Parietal lobe (tissue), 1 donor: ENCODE measurements around the gene FGFR3. TPM values are rescaled to one million over a fixed set of nuclear protein-coding genes. Genes with fewer than 3 reads are reported as not detected.

Experiments used
- total RNA-seq: library from RNA; depleted of rRNA; stranded (reverse); fragments of >200 nt; gene quantifications from one replicate; pipeline ENCODE4 v1.2.3, GENCODE V29; 2014

The FGFR3 gene
- total RNA-seq = 13.8 TPM

DNA sequence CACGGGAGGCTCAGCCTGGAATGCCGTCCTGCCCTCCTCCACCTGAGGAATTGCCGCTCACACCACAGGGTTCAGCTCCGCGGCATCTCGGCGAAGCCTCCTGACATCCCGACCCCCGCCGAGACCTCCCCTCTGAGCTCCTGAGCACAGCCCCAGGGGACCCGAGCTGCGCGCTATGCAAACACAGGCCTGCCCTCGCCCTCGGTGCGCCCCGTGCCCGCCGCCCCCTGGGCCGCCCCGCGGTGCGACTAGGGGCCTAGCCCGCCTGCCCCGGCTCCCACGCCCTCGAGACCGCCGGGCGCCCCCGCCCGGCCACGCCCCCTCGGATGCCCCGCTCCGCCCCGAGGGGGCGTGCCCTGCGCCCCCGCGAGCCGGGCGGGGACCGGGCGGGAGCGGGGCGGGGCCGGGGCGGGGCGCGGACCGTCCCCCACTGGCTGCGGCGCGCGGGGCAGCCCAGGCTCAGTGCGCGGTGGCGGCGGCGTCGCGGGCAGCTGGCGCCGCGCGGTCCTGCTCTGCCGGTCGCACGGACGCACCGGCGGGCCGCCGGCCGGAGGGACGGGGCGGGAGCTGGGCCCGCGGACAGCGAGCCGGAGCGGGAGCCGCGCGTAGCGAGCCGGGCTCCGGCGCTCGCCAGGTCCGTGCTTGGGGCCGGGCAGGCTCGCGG lies at the start of gene FGFR3:
FGFR3 (plus strand) TSS at position 462 of the 664 bp plus-strand sequence. CDS start 642 bp downstream, outside the sequence.

DNA sequence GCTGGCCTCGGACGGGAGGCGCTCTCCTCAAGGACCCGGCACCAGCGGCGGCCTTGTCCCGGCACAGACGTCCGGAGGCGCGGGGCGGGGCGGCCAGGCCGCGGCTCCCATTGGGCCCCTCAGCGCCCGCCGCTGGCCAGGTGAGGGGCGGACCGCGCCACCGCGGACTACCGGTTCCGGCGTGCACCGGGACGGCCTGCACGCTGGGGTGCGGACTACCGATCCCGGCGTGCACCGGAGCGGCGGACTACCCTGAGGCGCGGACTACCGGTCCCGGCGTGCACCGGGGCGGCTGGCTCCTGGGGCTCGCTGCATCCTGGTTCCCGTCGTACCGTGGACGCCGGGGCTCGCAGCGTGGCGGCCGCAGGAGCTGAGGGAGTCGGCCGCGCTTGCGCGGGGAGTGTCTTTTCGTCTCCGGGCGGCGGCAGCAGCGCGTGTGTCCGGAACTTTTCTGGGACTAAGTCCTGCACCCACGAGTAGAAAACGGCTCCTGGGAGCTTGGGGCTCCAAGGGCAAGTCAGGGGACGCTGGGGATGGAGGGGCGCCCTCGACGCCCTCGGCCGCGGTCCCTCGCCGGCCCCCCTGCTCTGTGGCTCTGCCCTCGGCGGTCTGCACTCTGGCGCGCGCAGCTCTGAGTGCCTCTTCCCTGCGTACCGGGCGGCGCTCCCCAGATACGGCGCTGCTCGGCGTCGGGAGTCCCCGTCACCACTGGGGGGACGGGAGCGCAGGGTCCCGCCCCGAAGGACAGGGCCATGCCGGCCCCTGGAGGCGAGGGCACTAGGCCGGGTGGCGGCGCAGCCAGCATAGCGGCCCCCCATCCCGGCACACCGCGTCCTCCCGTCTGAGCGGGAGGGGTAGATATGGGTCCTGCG lies 63.2 kb downstream of the FGFR3 start, which contains the start of gene LETM1:
LETM1 (minus strand) TSS at position 86 of the 872 bp plus-strand sequence. CDS start 206 bp downstream, outside the sequence.

Other genes starting within 250 kb of the FGFR3 start
- 0.63 TPM for gene FAM53A, start 109.0 kb upstream of the FGFR3 start, total RNA-seq
- 39.1 TPM for gene SLBP, start 81.0 kb upstream of the FGFR3 start, total RNA-seq
- 15.0 TPM for gene TMEM129, start 72.0 kb upstream of the FGFR3 start, total RNA-seq
- gene TACC3, start 71.8 kb upstream of the FGFR3 start, total RNA-seq = 4.7 TPM
- gene LETM1, start 62.9 kb downstream of the FGFR3 start, total RNA-seq = 91.4 TPM
- gene NSD2, start 78.1 kb downstream of the FGFR3 start, total RNA-seq = 162 TPM
- gene NELFA, start 215.7 kb downstream of the FGFR3 start, total RNA-seq = 31.3 TPM